Coronary artery (tissue), 2 donors: Measurements from ENCODE around the gene ARL4A.
"Not testable (repeated sequence)": the region's sequence is repeated elsewhere in the genome, so short reads cannot be mapped to it uniquely, and the experiment has no call there.

ENCODE experiments used
- DNase-seq: peaks from one replicate; pipeline ENCODE4 v3.0.0-alpha.2; 2017; ENCODE audit warnings: low spot score
- H3K27ac ChIP-seq, 2 donors: fragments of 200-600 bp; sonication (generic); one replicate each; pipeline ENCODE4 v1.5.1; 2016 to 2019
- H3K4me3 ChIP-seq: fragments of 200-600 bp; sonication (generic); 2 replicates; pipeline ENCODE4 v1.5.1; 2016; ENCODE audit warnings: mild to moderate bottlenecking, moderate library complexity
- CTCF ChIP-seq: fragments of 200-600 bp; sonication (generic); IDR thresholded peaks from one replicate; pipeline ENCODE4 v1.5.1; 2019; ENCODE audit warnings: antibody characterized with exemption

Gene ARL4A

DNA sequence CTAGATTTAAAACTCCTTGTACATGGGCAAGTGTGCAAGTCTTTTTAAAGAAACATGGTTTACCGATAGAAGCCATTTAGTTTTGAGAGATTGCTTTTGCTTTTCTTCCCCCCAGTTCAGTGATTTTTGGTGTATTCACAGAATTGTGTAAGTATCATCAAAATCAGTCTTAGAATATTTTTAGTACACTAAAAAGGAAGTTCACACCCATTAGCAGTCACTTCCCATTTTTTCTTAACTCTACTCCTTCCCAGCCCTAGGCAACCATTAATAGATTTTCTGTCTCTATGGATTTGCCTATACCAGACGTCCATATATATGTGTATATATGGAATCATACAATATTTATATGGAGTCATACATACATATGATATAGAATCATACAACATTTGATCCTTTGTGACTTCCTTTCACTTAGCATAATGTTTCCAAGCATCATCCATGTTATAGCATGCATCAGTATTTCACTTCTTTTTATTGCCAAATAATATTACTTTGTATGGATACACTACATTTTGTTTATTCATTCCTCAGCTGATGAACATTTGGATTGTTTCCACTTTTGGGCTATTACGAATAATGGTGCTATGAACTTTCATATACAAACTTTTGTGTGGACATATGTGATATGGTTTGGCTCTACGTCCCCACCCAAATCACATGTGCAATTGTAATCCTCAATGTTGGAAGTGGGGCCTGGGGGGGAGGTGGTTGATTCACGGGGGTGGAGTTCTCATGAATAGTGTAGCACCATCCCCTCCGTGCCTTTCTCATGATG lies 16.5 kb upstream of the ARL4A start:
- Histone ChIP-seq H3K27ac (no peak overlapping the region), H3K4me3 (no peak overlapping the region)
- DNase-seq: no peak
- TF ChIP-seq CTCF: no peak

- H3K27ac ChIP-seq, DNase-seq: not testable (repeated sequence)
Observed at GRCh38 chr7:12673436-12673835, 14.0 kb upstream of the ARL4A start.

GRCh38 chr7:12674053-12674452 lies 13.4 kb upstream of the ARL4A start:
- DNase-seq: no peak
- no peak for TF ChIP-seq CTCF
- no peak overlapping the region for H3K4me3 ChIP-seq
- no peak overlapping the region for H3K27ac ChIP-seq

More at GRCh38 chr7:12673436-12673835, 14.0 kb upstream of the ARL4A start:
- not testable (repeated sequence) for H3K4me3 ChIP-seq

DNA sequence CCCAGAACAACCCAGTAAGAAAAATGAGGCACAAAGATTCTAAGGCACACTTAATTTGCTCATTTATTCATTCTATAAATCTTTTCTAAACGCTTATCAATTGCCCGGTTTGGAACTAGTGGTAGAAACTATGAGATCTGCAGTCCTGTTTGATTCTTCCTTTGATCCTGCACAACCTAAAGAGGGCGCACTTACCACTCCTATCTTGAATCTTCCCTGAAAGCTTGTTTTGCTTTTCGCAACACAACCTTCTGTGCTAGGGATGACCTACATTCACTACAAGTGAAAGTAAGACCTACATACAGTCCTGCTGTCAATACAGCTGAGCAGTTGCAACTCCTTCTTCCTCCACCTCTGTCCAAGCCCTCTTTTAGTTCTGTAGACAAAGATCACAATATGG lies 12.6 kb upstream of the ARL4A start:
- DNase-seq: no peak
- Histone ChIP-seq H3K27ac (no peak overlapping the region), H3K4me3 (no peak overlapping the region)
- no peak for TF ChIP-seq CTCF

DNA sequence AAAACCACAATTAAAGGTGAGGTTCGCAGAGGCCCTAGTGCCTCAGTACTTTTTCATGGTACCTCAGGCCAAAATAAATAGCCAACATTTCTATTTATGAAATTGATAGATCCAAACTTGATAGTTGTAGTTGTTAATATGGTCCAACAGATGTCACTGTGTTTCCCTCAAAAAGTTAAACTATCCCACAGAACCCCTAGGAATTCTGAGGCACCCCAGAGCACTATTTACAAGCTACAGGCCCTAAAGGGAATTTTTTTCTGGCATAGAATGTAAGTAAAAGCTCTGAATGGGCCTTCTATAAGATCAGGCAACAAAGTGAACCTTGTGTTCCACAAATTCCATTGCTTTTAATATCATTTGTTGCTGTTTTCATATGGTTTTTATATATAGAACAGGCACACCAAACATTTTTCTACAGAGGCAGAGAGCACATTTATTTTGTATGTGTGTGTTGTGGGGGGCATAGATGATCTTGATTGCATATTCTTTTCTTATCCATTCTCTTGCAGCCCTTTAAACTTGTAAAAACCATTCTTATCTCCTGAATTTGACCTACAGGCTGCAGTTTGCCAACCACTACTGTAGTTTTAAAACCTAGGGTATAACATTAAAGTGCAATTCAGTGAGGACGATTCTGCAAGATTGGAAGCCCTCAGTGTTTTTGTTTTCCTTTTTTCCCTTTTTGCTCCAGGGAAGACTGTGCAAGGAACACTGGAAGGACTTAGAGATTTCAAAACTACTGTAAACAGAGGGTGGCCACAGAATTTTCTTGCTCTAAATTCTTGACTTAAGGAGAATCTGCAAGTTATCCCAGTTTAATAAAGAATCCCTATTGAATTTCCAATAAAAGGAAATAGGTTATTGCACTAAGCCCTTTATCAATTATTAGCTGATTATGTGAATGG lies 3.5 kb upstream of the ARL4A start:
- no peak for DNase-seq
- H3K27ac ChIP-seq: no peak overlapping the region
- TF ChIP-seq CTCF: no peak
- H3K4me3 ChIP-seq: no peak overlapping the region

DNA sequence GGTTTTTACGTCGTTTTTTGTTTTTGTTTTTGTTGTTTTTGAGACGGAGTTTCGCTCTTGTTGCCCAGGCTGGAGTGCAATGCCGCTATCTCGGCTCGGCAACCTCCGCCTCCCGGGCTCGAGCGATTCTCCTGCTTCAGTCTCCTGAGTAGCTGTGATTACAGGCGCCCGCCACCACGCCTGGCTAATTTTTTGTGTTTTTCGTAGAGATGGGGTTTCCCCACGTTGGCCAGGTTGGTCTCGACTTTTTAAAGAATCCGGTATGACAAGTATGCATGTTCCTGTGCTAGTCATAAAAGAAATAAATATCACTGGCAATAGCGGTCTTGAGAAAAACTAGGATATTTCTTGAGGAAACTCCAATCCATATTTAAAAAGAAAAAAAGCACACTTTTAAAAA lies 2.7 kb upstream of the ARL4A start:
- no peak for TF ChIP-seq CTCF
- Histone ChIP-seq H3K27ac (no peak overlapping the region), H3K4me3 (no peak overlapping the region)
- no peak for DNase-seq

DNA sequence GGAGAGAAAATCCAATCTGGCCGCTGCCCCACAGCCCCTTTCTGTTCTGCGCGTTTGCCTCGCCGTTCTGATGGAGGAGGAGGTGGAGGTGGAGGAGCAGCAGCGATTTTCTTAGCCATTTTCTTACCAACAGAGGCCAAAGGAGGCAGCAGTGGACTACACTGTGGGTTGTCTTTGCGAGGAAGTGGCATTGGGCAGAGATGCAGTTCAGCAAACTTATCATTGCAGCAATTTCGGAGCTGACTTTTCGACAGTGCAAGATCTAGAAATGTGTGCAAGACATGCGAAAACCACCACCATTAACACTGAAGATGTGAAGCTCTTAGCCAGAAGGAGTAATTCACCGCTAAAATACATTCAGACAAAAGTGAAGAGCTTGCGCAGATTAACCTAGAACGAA lies 1.9 kb upstream of the ARL4A start:
- no peak overlapping the region for H3K27ac ChIP-seq
- DNase-seq: no peak
- peak overlapping the region; percentile 21 for H3K4me3 ChIP-seq
- peak; percentile 42 for TF ChIP-seq CTCF
